ENCODE measurements around the gene STAT3. TPM values are rescaled to one million over a fixed set of nuclear protein-coding genes. Genes with fewer than 3 reads are reported as not detected.

The STAT3 gene
- total and polyA plus RNA-seq, 2 of the 13 experiments (the other 11 are each of a cell fraction or from before 2014, with no cell fraction given): 61.8 to 62.4 TPM

- TF ChIP-seq ZNF446 (CRISPR knock-in tag; IDR thresholded peaks at IDR 0.05) (no peak), XRCC5 (optimal IDR thresholded peaks at IDR 0.05; ENCODE audit: low read length) (peak; percentile 97), BHLHE40 (IDR thresholded peaks at IDR 0.05; ENCODE audit: low read length) (no peak), SALL1 (CRISPR knock-in tag; IDR thresholded peaks at IDR 0.05) (peak; percentile 76), ATF3 (CRISPR knock-in tag; IDR thresholded peaks at IDR 0.05) (no peak), RNF2 (conservative IDR thresholded peaks at IDR 0.05; ENCODE audit: low read depth) (no peak), ZNF251 (CRISPR knock-in tag; IDR thresholded peaks at IDR 0.05) (no peak), ZNF775 (CRISPR knock-in tag; IDR thresholded peaks at IDR 0.05; ENCODE audit: borderline replicate concordance) (no peak), STAT5B (CRISPR knock-in tag; IDR thresholded peaks at IDR 0.05) (peak; percentile 62; the same call in 1 of the 2 replicates), NONO (IDR thresholded peaks at IDR 0.05) (no peak), NONO (CRISPR knock-in tag; conservative IDR thresholded peaks at IDR 0.05) (peak; percentile 69; the same call in 1 of the 2 replicates), HNRNPUL1 (IDR thresholded peaks at IDR 0.05; ENCODE audit: low read depth, low read length) (no peak), ZNF773 (CRISPR knock-in tag; IDR thresholded peaks at IDR 0.05; ENCODE audit: borderline replicate concordance) (no peak), HNRNPLL (IDR thresholded peaks at IDR 0.05; ENCODE audit: low read depth, low read length, poor library complexity, severe bottlenecking) (no peak), SAP130 (CRISPR knock-in tag; IDR thresholded peaks at IDR 0.05; ENCODE audit: low read depth) (peak; percentile 64), ZKSCAN8 (CRISPR knock-in tag; IDR thresholded peaks at IDR 0.05; ENCODE audit: borderline replicate concordance) (peak; percentile 82; the same call in 1 of the 2 replicates), SCMH1 (CRISPR knock-in tag; IDR thresholded peaks at IDR 0.05; ENCODE audit: borderline replicate concordance) (no peak), ZBTB49 (CRISPR knock-in tag; IDR thresholded peaks at IDR 0.05; ENCODE audit: borderline replicate concordance) (no peak; the same call in 1 of the 2 replicates), ZNF790 (CRISPR knock-in tag; IDR thresholded peaks at IDR 0.05; ENCODE audit: borderline replicate concordance) (no peak), TBX2 (CRISPR knock-in tag; IDR thresholded peaks at IDR 0.05; ENCODE audit: borderline replicate concordance) (no peak), NKX3-1 (CRISPR knock-in tag; IDR thresholded peaks at IDR 0.05) (no peak), SMC3 (IDR thresholded peaks at IDR 0.05; ENCODE audit: low read length) (peak; percentile 100), ATRX (CRISPR knock-in tag; IDR thresholded peaks at IDR 0.05; ENCODE audit: borderline replicate concordance) (no peak), RFXANK (CRISPR knock-in tag; IDR thresholded peaks at IDR 0.05) (peak; percentile 84; the same call in 1 of the 2 replicates), JARID2 (CRISPR knock-in tag; IDR thresholded peaks at IDR 0.05; ENCODE audit: insufficient replicate concordance) (peak; percentile 83)
- TF ChIP-seq, protein P1, sequence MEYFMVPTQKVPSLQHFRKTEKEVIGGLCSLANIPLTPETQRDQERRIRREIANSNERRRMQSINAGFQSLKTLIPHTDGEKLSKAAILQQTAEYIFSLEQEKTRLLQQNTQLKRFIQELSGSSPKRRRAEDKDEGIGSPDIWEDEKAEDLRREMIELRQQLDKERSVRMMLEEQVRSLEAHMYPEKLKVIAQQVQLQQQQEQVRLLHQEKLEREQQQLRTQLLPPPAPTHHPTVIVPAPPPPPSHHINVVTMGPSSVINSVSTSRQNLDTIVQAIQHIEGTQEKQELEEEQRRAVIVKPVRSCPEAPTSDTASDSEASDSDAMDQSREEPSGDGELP (IDR thresholded peaks at IDR 0.05; ENCODE audit: borderline replicate concordance, low read depth): peak; percentile 22; the same call in 1 of the 2 replicates
- TF ChIP-seq, protein P2, sequence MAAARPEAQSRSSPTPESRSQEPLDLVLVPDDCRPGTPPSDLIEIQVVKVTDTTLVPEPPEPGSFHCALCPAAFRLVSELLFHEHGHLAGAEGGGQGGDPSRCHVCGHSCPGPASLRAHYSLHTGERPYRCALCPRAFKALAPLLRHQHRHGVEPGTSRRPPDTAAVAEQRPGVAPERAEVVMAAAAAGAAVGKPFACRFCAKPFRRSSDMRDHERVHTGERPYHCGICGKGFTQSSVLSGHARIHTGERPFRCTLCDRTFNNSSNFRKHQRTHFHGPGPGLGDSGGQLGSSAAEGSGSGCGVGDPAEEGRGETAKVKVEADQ (CRISPR knock-in tag; IDR thresholded peaks at IDR 0.05; ENCODE audit: borderline replicate concordance): no peak
These were observed 65.6 kb downstream of the STAT3 start (continued) for GRCh38 chr17:42322382-42323267.
